Mesothelial cell of epicardium (in vitro differentiated cells): ENCODE measurements around the gene ZMYND8. TPM values are rescaled to one million over a fixed set of nuclear protein-coding genes. Genes with fewer than 3 reads are reported as not detected.
A peak's percentile ranks its signal among the peaks of the same experiment; 100 is the strongest.
"Not testable (repeated sequence)": the region's sequence is repeated elsewhere in the genome, so short reads cannot be mapped to it uniquely, and the experiment has no call there.

Experiments
- DNase-seq, 2 experiments: peaks; one replicate each; pipeline ENCODE4 v3.0.0; 2021; ENCODE audit warnings: low spot score in 2 of 2; ENCODE audit not compliant: unreplicated experiment in 2 of 2
- H3K27ac Mint-ChIP-seq: 2 replicates; pipeline ENCODE4 v1.8.0; 2021; ENCODE audit warnings: mixed read lengths
- H3K27me3 Mint-ChIP-seq: 2 replicates; pipeline ENCODE4 v1.8.0; 2021; ENCODE audit warnings: low read depth, mixed read lengths
- H3K36me3 Mint-ChIP-seq: 2 replicates; pipeline ENCODE4 v1.8.0; 2021; ENCODE audit warnings: mixed read lengths
- H3K4me1 Mint-ChIP-seq: 2 replicates; pipeline ENCODE4 v1.8.0; 2021; ENCODE audit warnings: mixed read lengths
- H3K4me3 Mint-ChIP-seq: 2 replicates; pipeline ENCODE4 v1.8.0; 2021; ENCODE audit warnings: mild to moderate bottlenecking, moderate library complexity, mixed read lengths
- H3K9me3 Mint-ChIP-seq: 2 replicates; pipeline ENCODE4 v1.8.0; 2021; ENCODE audit warnings: mixed read lengths
- CTCF ChIP-seq: fragments of 200-600 bp; sonication (generic); IDR thresholded peaks from one replicate; pipeline ENCODE4 v1.5.0; 2021; ENCODE audit warnings: antibody characterized with exemption; ENCODE audit not compliant: unreplicated experiment
- total RNA-seq: library from RNA; stranded (reverse); gene quantifications from 3 replicates; pipeline ENCODE4 v1.2.1, GENCODE V29; 2021

Gene ZMYND8
- total RNA-seq, 1 donor from 2014 or later = 120 TPM

- no peaks in the 10 kb centered on the region for H3K9me3 Mint-ChIP-seq
- H3K4me1 Mint-ChIP-seq = no peaks in the 10 kb centered on the region
- no peak overlapping the region for H3K27ac Mint-ChIP-seq
- no peak for TF ChIP-seq CTCF
- H3K27me3 Mint-ChIP-seq = no peaks in the 10 kb centered on the region
- H3K36me3 Mint-ChIP-seq = no peaks in the 10 kb centered on the region
- no peak for DNase-seq
- H3K4me3 Mint-ChIP-seq = no peak overlapping the region
Observed at GRCh38 chr20:47392721-47393073, 36.2 kb upstream of the ZMYND8 start.

- H3K27ac Mint-ChIP-seq = no peak overlapping the region
- H3K27me3 Mint-ChIP-seq = no peaks in the 10 kb centered on the region
- no peaks in the 10 kb centered on the region for H3K36me3 Mint-ChIP-seq
- no peak for TF ChIP-seq CTCF
- H3K9me3 Mint-ChIP-seq = no peaks in the 10 kb centered on the region
- no peak overlapping the region for H3K4me3 Mint-ChIP-seq
- H3K4me1 Mint-ChIP-seq = no peaks in the 10 kb centered on the region
- DNase-seq = no peak
Observed at GRCh38 chr20:47392015-47392720, 35.7 kb upstream of the ZMYND8 start.

GRCh38 chr20:47391276-47392010 is 34.9 kb upstream of the ZMYND8 start:
- no peak for DNase-seq
- H3K36me3 Mint-ChIP-seq = no peaks in the 10 kb centered on the region
- H3K27ac Mint-ChIP-seq = no peak overlapping the region
- no peak for TF ChIP-seq CTCF
- no peaks in the 10 kb centered on the region for H3K9me3 Mint-ChIP-seq
- H3K4me1 Mint-ChIP-seq = no peaks in the 10 kb centered on the region
- no peaks in the 10 kb centered on the region for H3K27me3 Mint-ChIP-seq
- no peak overlapping the region for H3K4me3 Mint-ChIP-seq

- no peak for TF ChIP-seq CTCF
- Mint-ChIP-seq H3K4me1 (no peaks in the 10 kb centered on the region), H3K36me3 (no peaks in the 10 kb centered on the region), H3K27me3 (no peaks in the 10 kb centered on the region), H3K4me3 (no peak overlapping the region), H3K27ac (no peak overlapping the region), H3K9me3 (no peaks in the 10 kb centered on the region)
- no peak for DNase-seq
Observed at GRCh38 chr20:47389867-47390347, 33.4 kb upstream of the ZMYND8 start.

- H3K27ac Mint-ChIP-seq, H3K36me3 Mint-ChIP-seq, DNase-seq, H3K27me3 Mint-ChIP-seq, H3K4me1 Mint-ChIP-seq, H3K4me3 Mint-ChIP-seq, H3K9me3 Mint-ChIP-seq: not testable (repeated sequence)
Observed at GRCh38 chr20:47385968-47386367, 29.5 kb upstream of the ZMYND8 start.

- no peak for TF ChIP-seq CTCF
- Mint-ChIP-seq H3K36me3 (no peaks in the 10 kb centered on the region), H3K27ac (peak overlapping the region; percentile 21), H3K9me3 (no peaks in the 10 kb centered on the region), H3K27me3 (no peaks in the 10 kb centered on the region), H3K4me3 (no peak overlapping the region), H3K4me1 (peaks cover 13% of the 10 kb centered on the region)
- DNase-seq = no peak
Observed at GRCh38 chr20:47382746-47383415, 26.4 kb upstream of the ZMYND8 start.
